Adrenal gland (tissue), 12 donors: Measurements from ENCODE around the gene RPTOR. TPM values are rescaled to one million over a fixed set of nuclear protein-coding genes. Genes with fewer than 3 reads are reported as not detected.

ENCODE experiments used
- DNase-seq, 7 donors: peaks; one replicate each; pipeline ENCODE4 v3.0.0-alpha.2; 2019 to 2020
- H3K27ac ChIP-seq, 5 donors: fragments of 200-600 bp; sonication (generic) in 4 of 5; 1 replicate in 3 of 5; 2 replicates in 2 of 5; pipeline versions ENCODE4 v1.5.1 to v1.8.0; 2016 to 2020; ENCODE audit warnings: mild to moderate bottlenecking in 1 of 5
- H3K27me3 ChIP-seq: fragments of 200-600 bp; 2 replicates; pipeline ENCODE4 v1.8.0; 2021
- H3K36me3 ChIP-seq, 2 donors: fragments of 200-600 bp; replicated peaks in 1 of 2; 1 replicate in 1 of 2; 2 replicates in 1 of 2; pipeline versions ENCODE4 v1.5.1 to v1.8.0; 2018 to 2022
- H3K4me1 ChIP-seq, 2 donors: fragments of 200-600 bp; replicated peaks in 1 of 2; 1 replicate in 1 of 2; 2 replicates in 1 of 2; pipeline versions ENCODE4 v1.5.1 to v1.8.0; 2018 to 2021
- H3K4me3 ChIP-seq, 4 donors: fragments of 200-600 bp; sonication (generic) in 3 of 4; one replicate each; pipeline ENCODE4 v1.5.1; 2016 to 2018
- H3K9me3 ChIP-seq, 3 donors: fragments of 200-600 bp; sonication (generic) in 1 of 3; replicated peaks in 1 of 3; 1 replicate in 2 of 3; 2 replicates in 1 of 3; pipeline versions ENCODE4 v1.5.1 to v1.8.0; 2016 to 2021
- POLR2A ChIP-seq, 2 donors: fragments of 450-650 bp; IDR thresholded peaks; one replicate each; pipeline ENCODE4 v1.6.1; 2017; ENCODE audit warnings: antibody characterized with exemption in 2 of 2, mild to moderate bottlenecking in 2 of 2, moderate library complexity in 1 of 2
- WGBS, 4 donors: extraction: QIAGEN DNeasy Blood & Tissue Kit in 2 of 4; methylation state at CpG; one replicate each; pipeline versions ENCODE4 v1.1.5 to v1.1.7; 2013 to 2017; 5-methylcytosine and 5-hydroxymethylcytosine counted together
- intact Hi-C, 2 donors: fragments of 100-400 bp; cut with DNase I; formaldehyde crosslinking; loops; one replicate each; pipeline versions ENCODE4 v1.14.1 to v1.15.0; 2022 to 2023
- polyA plus RNA-seq, 3 donors: library from polyadenylated mRNA; stranded (reverse); fragments of 200-250 nt in 2 of 3; fragments of 350-450 nt in 1 of 3; fragmentation: Illumina TruSeq in 1 of 3; extraction: RNeasy Lipid Tissue Mini Kit (QIAGEN cat#74804) in 1 of 3; gene quantifications; one replicate each; pipeline ENCODE4 v1.2.3, GENCODE V29; 2013 to 2014
- total RNA-seq, 9 donors: library from RNA; depleted of rRNA in 4 of 9; stranded (reverse); fragments of >200 nt in 4 of 9; fragments of 120-200 nt in 1 of 9; fragmentation: NEBNext Ultra II Directional in 1 of 9; extraction: Animal tissue kit (Norgen Biotek cat#: 25700) in 1 of 9; gene quantifications; one replicate each; pipeline versions ENCODE4 v1.1.0 to v1.2.4, GENCODE V29; 2013 to 2023
- TF ChIP-seq, protein P1 (sequence below), 6 experiments: fragments of 450-650 bp in 4 of 6; fragments of 200-600 bp in 2 of 6; sonication (generic) in 1 of 6; IDR thresholded peaks; 1 replicate in 5 of 6; 2 replicates in 1 of 6; pipeline versions ENCODE4 v1.5.1 to v1.8.0; 2016 to 2021; ENCODE audit warnings: antibody characterized with exemption in 6 of 6, mild to moderate bottlenecking in 2 of 6, moderate library complexity in 1 of 6
- donor health status: healthy with polysubstance abuse.
- donor health status: Bipolar disorder and iron deficiency.
- donor health status: DM: yes; HTN: yes; CAD: no.
- donor health status: DM: no; HTN: no; CAD: no.
- donor health status: DM: no; HTN: no; CAD: no.
- donor health status: DM: yes; HTN: yes; CAD: no.

The RPTOR gene
- total and polyA plus RNA-seq, 12 donors: 9.7 to 53.3 (median 29.7) TPM

DNA sequence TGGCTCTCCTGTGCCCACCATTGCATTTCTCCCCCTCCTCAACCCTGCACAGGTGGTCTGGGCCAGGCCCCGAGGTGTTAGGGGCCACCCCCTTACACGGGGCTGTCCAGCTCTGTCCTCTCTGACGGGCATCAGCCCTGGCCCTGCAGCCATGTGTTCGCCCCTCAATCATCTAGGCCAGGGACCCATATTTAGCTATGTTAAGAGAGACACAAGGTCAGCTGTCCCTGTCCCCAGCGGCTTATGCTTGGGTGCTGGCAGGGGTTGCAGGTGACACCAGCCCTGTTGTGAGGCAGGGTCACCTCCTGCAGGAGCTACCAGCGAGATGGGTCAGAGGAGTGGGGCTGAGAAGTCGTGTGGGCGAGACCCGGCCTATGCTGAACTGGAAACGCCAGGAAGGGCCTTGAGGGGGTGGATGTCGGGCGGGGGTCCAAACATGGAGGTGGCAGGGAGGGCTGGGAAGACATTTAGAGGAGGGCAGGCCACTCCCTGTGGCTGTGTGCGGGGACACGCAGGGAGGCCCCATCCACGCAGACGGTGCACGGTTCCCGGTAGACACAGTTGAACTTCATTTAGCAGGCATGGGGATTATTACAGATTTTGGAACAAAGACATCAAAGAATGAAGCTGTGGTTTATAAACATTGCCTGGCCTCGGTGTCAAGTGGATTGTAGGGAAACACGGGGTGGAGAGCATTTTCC lies 313.8 kb downstream of the RPTOR start:
- Histone ChIP-seq H3K4me3 (no peak overlapping the region), H3K27ac (no peak overlapping the region), H3K4me1 (peaks cover 8 to 16% of the 10 kb centered on the region in 2 donors), H3K9me3 (no peaks in the 10 kb centered on the region), H3K36me3 (no peaks in the 10 kb centered on the region), H3K27me3 (no peaks in the 10 kb centered on the region)
- intact Hi-C loops: no loop called here
- 86 to 91% (median 87%) methylated on average over 13 to 20 of the region's 20 CpGs for WGBS, 4 donors
- TF ChIP-seq, protein P1, sequence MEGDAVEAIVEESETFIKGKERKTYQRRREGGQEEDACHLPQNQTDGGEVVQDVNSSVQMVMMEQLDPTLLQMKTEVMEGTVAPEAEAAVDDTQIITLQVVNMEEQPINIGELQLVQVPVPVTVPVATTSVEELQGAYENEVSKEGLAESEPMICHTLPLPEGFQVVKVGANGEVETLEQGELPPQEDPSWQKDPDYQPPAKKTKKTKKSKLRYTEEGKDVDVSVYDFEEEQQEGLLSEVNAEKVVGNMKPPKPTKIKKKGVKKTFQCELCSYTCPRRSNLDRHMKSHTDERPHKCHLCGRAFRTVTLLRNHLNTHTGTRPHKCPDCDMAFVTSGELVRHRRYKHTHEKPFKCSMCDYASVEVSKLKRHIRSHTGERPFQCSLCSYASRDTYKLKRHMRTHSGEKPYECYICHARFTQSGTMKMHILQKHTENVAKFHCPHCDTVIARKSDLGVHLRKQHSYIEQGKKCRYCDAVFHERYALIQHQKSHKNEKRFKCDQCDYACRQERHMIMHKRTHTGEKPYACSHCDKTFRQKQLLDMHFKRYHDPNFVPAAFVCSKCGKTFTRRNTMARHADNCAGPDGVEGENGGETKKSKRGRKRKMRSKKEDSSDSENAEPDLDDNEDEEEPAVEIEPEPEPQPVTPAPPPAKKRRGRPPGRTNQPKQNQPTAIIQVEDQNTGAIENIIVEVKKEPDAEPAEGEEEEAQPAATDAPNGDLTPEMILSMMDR (IDR thresholded peaks at IDR 0.05): no peak
- TF ChIP-seq POLR2A (IDR thresholded peaks at IDR 0.05): no peak
- peak in 1 of 7 donors; percentile 19 for DNase-seq

DNA sequence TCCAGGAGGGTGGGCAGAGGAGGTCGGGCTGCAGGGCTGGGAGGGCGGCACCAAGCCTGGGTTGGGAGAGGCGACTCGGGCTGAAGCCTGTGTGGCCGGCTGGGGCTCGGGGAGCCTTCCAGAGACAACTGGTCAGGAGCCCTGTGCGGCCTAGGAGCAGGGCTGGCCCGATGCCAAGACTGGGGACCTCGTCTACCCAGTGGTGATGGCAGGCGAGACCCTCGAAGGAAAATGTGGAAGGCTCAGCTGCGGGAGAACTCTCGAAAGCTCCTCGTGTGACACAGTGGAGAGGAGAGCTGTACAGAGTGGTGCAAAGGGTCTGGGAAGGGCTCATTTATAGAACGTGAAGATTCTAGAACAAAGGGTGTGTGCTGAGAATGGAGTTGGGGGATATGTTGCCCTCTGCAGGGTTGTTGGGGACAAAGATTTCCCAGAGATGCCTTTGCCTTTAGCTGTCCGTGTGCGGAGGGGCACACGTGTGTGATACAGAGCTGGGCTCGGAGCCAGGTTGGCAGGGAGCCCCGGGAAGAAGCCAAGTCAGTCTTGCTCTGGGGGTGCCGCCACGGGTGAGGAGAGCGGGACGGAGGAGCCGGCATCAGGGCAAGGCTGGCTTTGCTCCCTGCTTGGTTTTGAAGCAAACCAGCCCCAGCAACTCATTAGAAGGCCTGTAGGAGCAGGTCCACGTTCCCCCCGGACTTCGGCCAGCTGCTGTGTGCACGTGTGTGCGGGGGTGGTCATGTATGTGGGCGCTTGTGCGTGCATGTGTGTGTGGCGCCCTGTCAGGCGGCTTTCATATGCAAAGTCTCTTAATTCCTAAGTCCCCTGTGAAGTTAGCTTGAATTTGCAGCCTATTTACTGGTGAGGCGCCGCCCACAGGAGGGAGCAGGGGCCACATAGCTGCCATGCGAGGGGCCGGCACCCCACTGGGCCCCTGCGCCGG lies 314.6 kb downstream of the RPTOR start:
- Histone ChIP-seq H3K36me3 (no peaks in the 10 kb centered on the region), H3K27ac (no peak overlapping the region)
- intact Hi-C loops: no loop called here

DNA sequence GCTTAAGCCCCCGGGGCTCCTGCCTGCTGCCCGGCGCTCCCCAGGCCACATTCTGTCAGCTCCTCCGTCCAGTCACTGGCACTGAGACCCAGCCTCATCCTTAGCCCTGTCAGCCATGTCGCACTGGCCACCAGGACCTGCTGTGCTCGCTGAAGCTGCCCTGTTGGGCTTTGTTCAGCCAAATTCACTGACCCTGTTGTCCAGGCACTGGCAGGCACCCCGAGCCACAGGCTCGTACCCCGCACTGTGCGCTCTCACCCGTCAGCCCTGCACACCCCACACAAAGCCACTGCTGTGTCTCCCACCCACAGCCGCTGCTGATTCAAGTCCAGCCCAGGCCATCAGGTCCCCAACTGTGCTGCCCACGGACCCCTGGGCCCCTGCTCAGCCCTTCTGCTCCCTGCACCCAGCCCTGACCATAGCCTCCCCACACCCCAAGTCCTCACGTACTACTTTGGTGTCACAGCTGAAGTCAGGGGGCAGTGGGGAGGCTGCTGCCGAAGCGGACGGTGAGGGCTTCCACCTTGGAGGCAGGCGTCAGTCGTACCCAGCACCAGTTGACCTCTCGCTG lies 315.5 kb downstream of the RPTOR start:
- H3K27me3 ChIP-seq: no peaks in the 10 kb centered on the region
- H3K27ac ChIP-seq: no peak overlapping the region
- H3K4me3 ChIP-seq: no peak overlapping the region
- no peaks in the 10 kb centered on the region for H3K9me3 ChIP-seq
- H3K4me1 ChIP-seq: peaks cover 8 to 16% of the 10 kb centered on the region in 2 donors
- no peak for TF ChIP-seq POLR2A (IDR thresholded peaks at IDR 0.05)
- TF ChIP-seq, protein P1 (IDR thresholded peaks at IDR 0.05): no peak
- WGBS, 4 donors: 95 to 96% (median 96%) methylated on average over 20 of the region's 20 CpGs
- peak in 1 of 7 donors; percentile 12 for DNase-seq
- intact Hi-C loops: loop anchor here in 1 of 2 donors (10.0 kb wide), 1 partner anchor 435 kb away; no protein-coding TSS in a partner anchor
- H3K36me3 ChIP-seq: no peaks in the 10 kb centered on the region

More for the DNA sequence above, 314.6 kb downstream of the RPTOR start:
- 57 to 69% (median 59%) methylated on average over 29 to 40 of the region's 40 CpGs for WGBS, 4 donors
- peak; percentile 77 to 91 (median 86) for DNase-seq
- Histone ChIP-seq H3K27me3 (no peaks in the 10 kb centered on the region), H3K4me3 (no peak overlapping the region), H3K9me3 (no peaks in the 10 kb centered on the region), H3K4me1 (peaks cover 8 to 16% of the 10 kb centered on the region in 2 donors)
- TF ChIP-seq, protein P1 (IDR thresholded peaks at IDR 0.05): peak in 2 of 6 experiments; percentile 11 to 16
- no peak for TF ChIP-seq POLR2A (IDR thresholded peaks at IDR 0.05)
